Naive thymus-derived CD4-positive, alpha-beta T cell (primary cell): ENCODE data around the gene CCZ1. TPM values are rescaled to one million over a fixed set of nuclear protein-coding genes. Genes with fewer than 3 reads are reported as not detected.
"Not testable (repeated sequence)": the region's sequence is repeated elsewhere in the genome, so short reads cannot be mapped to it uniquely, and the experiment has no call there.

ENCODE experiments used
- ATAC-seq: fragments of 150-1000 bp; cut with Tn5 transposase; 2 replicates; pipeline ENCODE4 v1.10.0; 2021; ENCODE audit warnings: mild to moderate bottlenecking, moderate library complexity
- CTCF ChIA-PET: fragments of 350-600 bp; sonication (Branson Sonifier 250); formaldehyde crosslinking; loops from one replicate; lab custom pipeline; 2021; ENCODE audit warnings: antibody characterized with exemption; lab: Charles Lee
- POLR2A ChIA-PET: fragments of 350-600 bp; sonication (Branson Sonifier 250); formaldehyde crosslinking; loops from one replicate; lab custom pipeline; 2021; ENCODE audit warnings: antibody characterized with exemption, inconsistent platforms; lab: Charles Lee
- DNase-seq, 9 donors: peaks; one replicate each; pipeline versions ENCODE4 v3.0.0 to v3.0.0-alpha.2; 2020 to 2022; ENCODE audit warnings: mixed read lengths in 1 of 9
- H3K27ac ChIP-seq: one replicate; pipeline ENCODE4 v1.7.0; 2013; ENCODE audit warnings: mild to moderate bottlenecking, low read depth, low read length, moderate library complexity
- H3K27me3 ChIP-seq, 2 donors: one replicate each; pipeline ENCODE4 v1.7.0; 2013; ENCODE audit warnings: low read length in 2 of 2, mild to moderate bottlenecking in 2 of 2, moderate library complexity in 2 of 2; ENCODE audit not compliant: control insufficient read depth in 2 of 2, insufficient read depth in 2 of 2
- H3K36me3 ChIP-seq, 3 experiments: 1 replicate in 2 of 3; 2 replicates in 1 of 3; pipeline ENCODE4 v1.7.0; 2013; ENCODE audit warnings: low read length in 3 of 3, mild to moderate bottlenecking in 3 of 3, moderate library complexity in 1 of 3; ENCODE audit not compliant: insufficient read depth in 3 of 3, control insufficient read depth in 2 of 3
- H3K4me1 ChIP-seq, 2 donors: one replicate each; pipeline ENCODE4 v1.7.0; 2013; ENCODE audit warnings: low read length in 2 of 2, mild to moderate bottlenecking in 2 of 2, moderate library complexity in 1 of 2; ENCODE audit not compliant: control insufficient read depth in 2 of 2, insufficient read depth in 2 of 2
- H3K4me3 ChIP-seq: 2 replicates; pipeline ENCODE4 v1.7.0; 2013; ENCODE audit warnings: mild to moderate bottlenecking, low read length
- H3K9me3 ChIP-seq, 3 experiments: 1 replicate in 2 of 3; 2 replicates in 1 of 3; pipeline ENCODE4 v1.7.0; 2013; ENCODE audit warnings: low read length in 3 of 3; ENCODE audit not compliant: control insufficient read depth in 2 of 3
- H3K27ac Mint-ChIP-seq, 9 donors: one replicate each; pipeline ENCODE4 v1.8.0; 2020 to 2022; ENCODE audit warnings: mixed read lengths in 9 of 9, mild to moderate bottlenecking in 8 of 9, moderate library complexity in 5 of 9, inconsistent platforms in 2 of 9
- H3K27me3 Mint-ChIP-seq, 5 donors: one replicate each; pipeline ENCODE4 v1.8.0; 2021 to 2022; ENCODE audit warnings: mixed read lengths in 5 of 5, mild to moderate bottlenecking in 1 of 5
- H3K36me3 Mint-ChIP-seq, 5 donors: one replicate each; pipeline ENCODE4 v1.8.0; 2020 to 2022; ENCODE audit warnings: mixed read lengths in 5 of 5, mild to moderate bottlenecking in 3 of 5, inconsistent platforms in 1 of 5
- H3K4me1 Mint-ChIP-seq, 7 donors: one replicate each; pipeline ENCODE4 v1.8.0; 2020 to 2022; ENCODE audit warnings: mixed read lengths in 7 of 7, mild to moderate bottlenecking in 3 of 7, inconsistent platforms in 1 of 7
- H3K4me3 Mint-ChIP-seq, 10 donors: one replicate each; pipeline ENCODE4 v1.8.0; 2020 to 2022; ENCODE audit warnings: mild to moderate bottlenecking in 10 of 10, mixed read lengths in 10 of 10, moderate library complexity in 6 of 10, inconsistent platforms in 2 of 10
- H3K9me3 Mint-ChIP-seq, 11 donors: one replicate each; pipeline ENCODE4 v1.8.0; 2020 to 2022; ENCODE audit warnings: mixed read lengths in 11 of 11, mild to moderate bottlenecking in 4 of 11, inconsistent platforms in 1 of 11, moderate library complexity in 1 of 11
- intact Hi-C, 2 donors: fragments of 100-400 bp; cut with micrococcal nuclease; formaldehyde crosslinking; loops; one replicate each; pipeline ENCODE4 v1.15.1; 2023
- polyA plus RNA-seq, 2 donors: library from polyadenylated mRNA; unstranded; fragments of 300-500 nt; fragmentation: Illumina TruSeq; gene quantifications; one replicate each; pipeline ENCODE4 v1.2.3, GENCODE V29; 2021
- total RNA-seq, 6 experiments: library from RNA in 5 of 6; stranded (reverse) in 5 of 6; gene quantifications; 1 replicate in 5 of 6; 2 replicates in 1 of 6; pipeline ENCODE4 v1.2.3 and lab custom pipeline; 2021 to 2026

The CCZ1 gene
- total and polyA plus RNA-seq, 7 experiments from 2014 or later: 39.4 to 83.6 (median 68.1) TPM

GRCh38 chr7:5970347-5970911 is 71.9 kb downstream of the CCZ1 start, which contains the start of gene RSPH10B:
Gene RSPH10B, minus strand, starts transcription at chr7:5970689. Its CDS starts 3,573 bp downstream, at chr7:5967116.
- H3K27me3 ChIP-seq, H3K36me3 ChIP-seq, H3K27me3 Mint-ChIP-seq, H3K36me3 Mint-ChIP-seq, CTCF ChIA-PET, H3K27ac ChIP-seq, DNase-seq, H3K4me3 Mint-ChIP-seq, POLR2A ChIA-PET, H3K27ac Mint-ChIP-seq, H3K4me1 Mint-ChIP-seq, H3K4me1 ChIP-seq, H3K4me3 ChIP-seq, ATAC-seq, H3K9me3 ChIP-seq, intact Hi-C loops, H3K9me3 Mint-ChIP-seq: not testable (repeated sequence)

GRCh38 chr7:5973580-5973979 is 75.0 kb downstream of the CCZ1 start:
- intact Hi-C loops, CTCF ChIA-PET, DNase-seq, H3K27me3 ChIP-seq, H3K36me3 Mint-ChIP-seq, H3K4me3 ChIP-seq, H3K9me3 ChIP-seq, H3K4me3 Mint-ChIP-seq, POLR2A ChIA-PET, ATAC-seq, H3K36me3 ChIP-seq, H3K4me1 ChIP-seq, H3K27ac ChIP-seq, H3K27ac Mint-ChIP-seq, H3K4me1 Mint-ChIP-seq, H3K27me3 Mint-ChIP-seq, H3K9me3 Mint-ChIP-seq: not testable (repeated sequence)

Other genes with a start within 250 kb of the CCZ1 start
- 100 to 1,000 TPM in 2 of 5 experiments, 10 to 100 TPM in 3; 41.7 to 103 (median 91.2) TPM for gene RNF216, start 117.1 kb upstream of the CCZ1 start, total RNA-seq
- 10 to 100 TPM; 29.2 to 51.3 TPM for gene RNF216, start 117.1 kb upstream of the CCZ1 start, polyA plus RNA-seq
- gene OCM, start 17.9 kb upstream of the CCZ1 start, total RNA-seq: 10 to 100 TPM in 2 of 5 experiments, 1 to 10 TPM in 2, under 1 TPM in 1; 0.80 to 17.9 (median 7.7) TPM
- 1 to 10 TPM; 2.3 to 2.9 TPM for gene OCM, start 17.9 kb upstream of the CCZ1 start, polyA plus RNA-seq
- gene RSPH10B, start 72.0 kb downstream of the CCZ1 start, total RNA-seq: under 1 TPM in 1 of 5 experiments, not detected in 4; 0.41 TPM
- not detected for gene RSPH10B, start 72.0 kb downstream of the CCZ1 start, polyA plus RNA-seq
- 10 to 100 TPM; 12.5 to 26.3 (median 23.5) TPM for gene PMS2, start 110.3 kb downstream of the CCZ1 start, total RNA-seq
- gene PMS2, start 110.3 kb downstream of the CCZ1 start, polyA plus RNA-seq: 10 to 100 TPM in 1 of 2 donors, 1 to 10 TPM in 1; 8.4 to 18.6 TPM
- 10 to 100 TPM in 3 of 5 experiments, 1 to 10 TPM in 2; 5.0 to 37.9 (median 11.8) TPM for gene AIMP2, start 110.5 kb downstream of the CCZ1 start, total RNA-seq
- gene AIMP2, start 110.5 kb downstream of the CCZ1 start, polyA plus RNA-seq: 10 to 100 TPM; 17.8 to 25.9 TPM
- not detected for gene ANKRD61, start 132.6 kb downstream of the CCZ1 start, total RNA-seq
- under 1 TPM; 0.29 to 0.50 TPM for gene ANKRD61, start 132.6 kb downstream of the CCZ1 start, polyA plus RNA-seq
- 100 to 1,000 TPM in 1 of 5 experiments, 10 to 100 TPM in 4; 58.6 to 111 (median 66.8) TPM for gene EIF2AK1, start 160.4 kb downstream of the CCZ1 start, total RNA-seq
- gene EIF2AK1, start 160.4 kb downstream of the CCZ1 start, polyA plus RNA-seq: 10 to 100 TPM; 72.4 to 79.4 TPM
- 10 to 100 TPM; 17.5 to 27.7 (median 18.1) TPM for gene USP42, start 206.2 kb downstream of the CCZ1 start, total RNA-seq
- gene USP42, start 206.2 kb downstream of the CCZ1 start, polyA plus RNA-seq: 10 to 100 TPM in 1 of 2 donors, 1 to 10 TPM in 1; 7.4 to 18.0 TPM